T1000 (cell line): ENCODE measurements around the gene CHD1L.
"Not testable (repeated sequence)": the region's sequence is repeated elsewhere in the genome, so short reads cannot be mapped to it uniquely, and the experiment has no call there.

Source experiments
- DNase-seq: peaks from one replicate; lab custom pipeline; 2025; ENCODE audit warnings: mixed read lengths; lab: John Stamatoyannopoulos, UW

The CHD1L gene

DNA sequence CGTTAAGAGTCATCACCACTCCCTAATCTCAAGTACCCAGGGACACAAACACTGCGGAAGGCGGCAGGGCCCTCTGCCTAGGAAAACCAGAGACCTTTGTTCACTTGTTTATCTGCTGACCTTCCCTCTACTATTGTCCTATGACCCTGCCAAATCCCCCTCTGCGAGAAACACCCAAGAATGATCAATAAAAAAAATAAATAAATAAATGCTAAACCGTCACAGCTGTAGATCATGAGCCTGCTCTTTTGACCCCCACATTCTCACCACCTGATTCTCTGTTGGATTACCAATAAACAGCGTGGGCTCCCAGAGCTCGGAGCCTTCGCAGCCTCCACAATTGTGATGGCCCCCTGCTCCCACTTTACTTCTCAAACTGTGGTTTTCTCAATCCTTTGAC lies 8.6 kb upstream of the CHD1L start:
- not testable (repeated sequence) for DNase-seq

DNA sequence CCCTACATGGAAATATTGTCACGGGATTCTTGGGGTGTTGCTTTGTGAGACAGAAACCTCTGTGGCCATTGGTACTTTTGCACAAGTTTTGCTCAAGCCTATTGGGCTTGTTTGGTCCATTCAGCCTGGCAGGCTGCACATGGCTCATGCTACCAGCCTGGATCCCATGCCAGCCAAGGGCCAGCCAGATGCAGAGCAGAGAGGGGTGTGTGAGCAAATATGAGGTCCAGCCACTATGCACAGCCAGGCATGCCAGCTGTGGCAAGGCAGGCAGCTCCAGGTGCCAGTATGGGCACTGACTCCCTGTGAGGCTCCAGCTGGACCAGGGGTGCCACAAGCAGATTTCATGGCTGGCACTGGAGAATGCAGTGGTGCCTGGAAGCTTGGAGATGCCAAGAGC lies 6.7 kb upstream of the CHD1L start:
- no peak for DNase-seq

DNA sequence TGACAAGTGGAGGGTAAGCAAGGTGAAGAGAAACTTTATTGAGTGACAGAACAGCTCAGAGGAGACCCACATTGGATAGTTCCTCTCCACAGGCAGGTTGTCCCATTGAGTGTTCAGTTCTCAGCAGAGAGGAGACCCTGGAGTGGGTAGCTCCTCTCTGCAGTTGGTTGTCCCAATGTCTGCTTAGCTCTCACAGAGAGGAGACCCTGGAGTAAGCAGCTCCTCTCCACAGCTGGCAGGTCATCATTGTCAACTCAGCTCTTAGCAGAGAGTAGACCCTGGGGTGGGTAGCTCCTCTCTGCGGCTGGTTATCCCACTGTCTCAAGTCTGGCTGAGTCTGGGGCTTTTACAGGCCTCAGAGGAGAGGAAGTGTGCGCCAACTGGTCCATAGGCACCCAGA lies 6.0 kb upstream of the CHD1L start:
- no peak for DNase-seq

DNA sequence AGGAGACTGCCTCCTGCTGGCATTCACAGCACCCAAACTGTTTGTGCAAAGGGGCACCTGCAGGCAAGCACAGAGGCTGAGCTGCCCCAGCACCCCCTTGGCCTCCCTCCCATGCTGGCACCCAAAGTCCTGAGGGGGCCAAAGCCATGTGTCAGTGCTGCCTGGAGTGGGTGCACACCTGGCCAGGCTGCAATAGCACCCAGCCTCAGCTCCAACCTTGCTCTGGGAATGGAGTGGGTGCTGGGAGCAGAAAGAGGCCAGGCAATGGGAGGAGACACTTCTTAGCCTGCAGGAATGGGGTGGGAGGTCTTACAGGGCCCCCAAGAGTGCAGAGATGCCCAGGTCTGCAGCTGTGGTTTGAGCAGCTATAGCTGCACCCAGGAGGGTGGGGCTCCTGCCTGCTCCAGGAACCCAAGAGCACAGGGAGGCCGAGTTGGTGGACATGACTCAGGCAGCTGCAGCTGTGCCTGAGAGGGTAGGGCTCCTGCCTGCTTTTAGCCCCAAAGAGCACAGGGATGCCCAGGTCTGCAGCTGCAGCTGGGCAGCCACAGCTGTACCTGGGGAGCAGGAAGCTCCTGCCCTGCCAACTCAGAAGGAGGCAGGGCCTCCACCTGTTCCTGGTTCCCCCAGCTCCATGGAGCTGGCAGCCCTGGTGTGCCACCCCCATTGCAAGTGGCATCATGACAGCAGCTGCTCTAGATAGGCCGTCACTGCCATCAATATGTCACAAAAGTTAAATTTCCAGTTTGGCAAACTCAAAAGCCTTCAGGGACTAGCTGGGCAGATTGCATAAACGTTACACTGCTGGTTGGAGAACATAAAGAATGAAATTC lies 5.3 kb upstream of the CHD1L start:
- DNase-seq: no peak

DNA sequence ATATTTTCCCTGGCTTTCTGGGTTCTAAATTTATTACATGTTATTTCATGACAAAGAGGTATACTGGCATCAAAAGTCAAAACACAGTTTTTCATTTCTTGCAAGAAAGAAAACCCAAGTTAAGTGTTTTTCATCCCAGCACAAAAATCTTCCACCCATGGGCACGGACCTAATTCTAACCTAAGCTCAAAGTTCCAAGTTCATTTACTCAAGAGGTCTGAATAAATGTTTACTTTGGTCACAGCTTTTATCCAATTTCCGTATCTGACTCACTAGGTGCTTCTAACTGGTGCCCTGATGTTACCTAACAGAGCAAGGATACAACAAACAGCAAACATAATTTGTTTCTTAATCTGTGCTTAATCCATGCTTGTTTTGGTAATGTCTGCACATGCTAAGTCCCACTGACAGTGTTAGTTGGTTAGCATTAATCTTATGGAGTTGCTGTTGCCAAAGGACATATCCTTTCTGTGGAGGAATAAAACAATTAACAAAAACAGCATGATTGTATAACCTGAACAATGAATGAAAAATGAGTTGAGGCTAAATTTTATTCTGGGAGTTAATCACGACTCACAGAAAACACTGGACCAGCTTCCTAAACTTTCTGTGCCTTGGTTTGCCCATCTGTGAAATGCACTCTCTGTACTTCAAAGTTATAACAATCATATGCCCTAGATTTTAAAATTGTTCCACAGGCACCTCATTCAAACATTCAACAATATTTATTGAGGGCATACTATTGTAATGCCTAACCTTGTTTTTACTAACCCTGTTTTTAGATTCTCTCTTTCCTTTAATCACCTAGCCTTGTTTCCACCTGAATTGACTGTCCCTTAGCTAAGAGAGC lies 4.2 kb upstream of the CHD1L start:
- DNase-seq: no peak

DNA sequence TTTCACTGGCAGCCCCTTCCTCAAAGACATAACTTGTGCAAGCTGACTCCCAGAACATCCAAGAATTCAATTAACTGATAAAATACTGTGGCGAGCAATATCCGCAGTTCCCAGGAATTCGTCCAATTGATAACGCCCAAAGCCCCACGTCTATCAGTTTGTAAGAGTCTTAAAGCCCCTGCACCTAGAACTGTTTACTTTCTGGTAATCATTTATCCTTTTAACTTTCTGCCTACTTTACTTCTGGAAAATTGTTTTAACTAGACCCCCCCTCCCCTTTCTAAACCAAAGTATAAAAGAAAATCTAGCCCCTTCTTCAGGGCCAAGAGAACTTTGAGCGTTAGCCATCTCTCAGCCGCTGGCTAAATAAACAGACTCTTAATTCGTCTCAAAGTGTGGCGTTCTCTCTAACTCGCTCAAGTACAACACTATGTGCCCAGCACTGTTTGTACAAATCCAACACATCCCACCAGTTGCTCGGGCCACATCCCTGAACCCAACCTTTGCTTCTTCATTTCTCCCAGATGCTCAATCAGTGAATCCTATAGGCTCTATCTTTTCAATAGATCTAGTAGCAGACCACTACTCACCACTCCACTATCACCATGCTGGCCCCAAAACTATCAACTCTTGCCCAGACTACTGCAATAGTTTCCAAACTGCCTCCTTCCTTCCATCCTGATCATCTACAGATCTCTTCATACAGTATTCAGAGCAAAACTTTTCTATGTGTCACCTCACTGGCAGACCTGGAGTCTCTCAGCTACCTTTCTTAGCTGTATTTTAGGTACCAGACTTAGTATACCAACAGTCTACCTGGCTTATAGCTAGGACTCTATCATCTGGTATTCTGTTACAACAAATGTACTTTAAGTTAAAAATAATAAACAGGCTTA lies 3.3 kb upstream of the CHD1L start:
- DNase-seq: no peak

DNA sequence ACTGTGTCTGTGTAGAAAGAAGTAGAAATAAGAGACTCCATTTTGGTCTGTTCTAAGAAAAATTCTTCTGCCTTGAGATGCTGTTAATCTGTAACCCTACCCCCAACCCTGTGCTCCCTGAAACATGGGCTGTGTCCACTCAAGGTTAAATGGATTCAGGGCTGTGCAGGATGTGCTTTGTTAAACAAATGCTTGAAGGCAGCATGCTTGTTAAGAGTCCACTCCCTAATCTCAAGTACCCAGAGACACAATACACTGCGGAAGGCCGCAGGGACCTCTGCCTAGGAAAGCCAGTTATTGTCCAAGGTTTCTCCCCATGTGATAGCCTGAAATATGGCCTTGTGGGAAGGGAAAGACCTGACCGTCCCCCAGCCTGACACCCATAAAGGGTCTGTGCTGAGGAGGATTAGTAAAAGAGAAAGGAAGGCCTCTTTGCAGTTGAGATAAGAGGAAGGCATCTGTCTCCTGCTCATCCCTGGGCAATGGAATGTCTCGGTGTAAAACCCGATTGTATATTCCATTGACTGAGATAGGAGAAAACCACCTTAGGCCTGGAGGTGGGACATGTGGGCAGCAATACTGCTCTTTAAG lies 2.3 kb upstream of the CHD1L start:
- not testable (repeated sequence) for DNase-seq

DNA sequence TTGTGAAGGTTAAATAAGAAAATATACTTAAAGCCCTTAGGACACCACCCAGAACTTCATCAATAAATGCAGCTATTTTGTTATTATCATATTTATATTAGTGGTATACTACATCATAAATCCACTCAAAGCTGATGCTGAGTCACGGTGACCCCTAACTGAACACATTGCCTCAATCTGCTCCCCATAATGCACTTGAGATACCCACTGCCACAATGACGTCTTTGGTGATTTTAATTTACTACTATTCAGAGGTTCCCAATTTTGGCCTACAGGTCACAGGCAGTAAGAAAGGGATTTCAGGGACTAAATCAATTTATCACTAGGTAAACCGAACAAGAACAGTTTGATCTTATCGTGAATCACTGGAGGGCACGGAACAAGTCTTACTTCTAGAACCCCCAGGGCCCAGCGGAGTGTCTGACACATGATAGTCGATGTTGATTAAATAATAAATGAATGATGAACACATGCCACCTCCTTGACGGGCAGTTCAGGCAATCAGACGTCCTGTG lies 493 bp upstream of the CHD1L start:
- no peak for DNase-seq

DNA sequence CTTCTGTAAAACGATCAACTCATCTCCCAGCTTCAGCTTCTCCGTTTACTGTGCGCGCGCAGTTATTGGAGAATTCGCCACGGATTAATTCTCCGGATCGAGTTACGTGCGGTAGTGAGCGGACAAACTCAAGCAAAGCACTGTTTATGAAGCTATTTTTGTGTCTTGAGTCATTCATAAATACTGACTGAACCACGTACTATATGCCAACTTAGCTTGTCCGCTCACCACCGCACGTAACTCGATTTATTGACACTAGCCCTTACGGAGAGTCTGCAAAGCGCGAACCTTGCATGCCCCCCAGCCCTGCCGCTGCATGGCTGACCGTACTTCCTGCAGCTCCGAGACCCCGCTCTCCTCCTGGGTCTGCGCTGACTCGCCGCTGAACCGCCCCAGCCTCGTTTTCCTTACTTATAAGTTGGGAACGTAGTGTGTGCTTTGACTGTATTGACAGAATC lies 773 bp downstream of the CHD1L start:
- no peak for DNase-seq

DNA sequence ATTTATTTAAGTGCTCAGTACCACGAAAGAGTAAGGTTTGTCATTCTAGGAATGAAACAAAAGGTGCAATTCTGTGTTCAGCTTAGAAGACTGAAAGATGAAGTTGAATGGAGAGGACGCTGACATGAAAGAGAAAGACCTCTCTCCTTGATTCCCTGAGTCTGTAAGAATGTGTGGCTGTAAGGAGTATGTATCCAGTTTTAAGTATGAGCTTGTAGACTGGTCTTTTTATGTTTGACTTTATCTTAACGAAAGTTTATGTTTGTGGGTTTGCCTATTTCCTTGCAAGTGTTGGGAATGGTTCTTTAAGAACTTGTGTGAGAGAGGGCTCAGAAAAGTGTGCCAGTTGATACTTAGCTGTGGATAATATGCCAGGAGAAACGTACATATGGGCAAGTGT lies 1.4 kb downstream of the CHD1L start:
- DNase-seq: no peak

DNA sequence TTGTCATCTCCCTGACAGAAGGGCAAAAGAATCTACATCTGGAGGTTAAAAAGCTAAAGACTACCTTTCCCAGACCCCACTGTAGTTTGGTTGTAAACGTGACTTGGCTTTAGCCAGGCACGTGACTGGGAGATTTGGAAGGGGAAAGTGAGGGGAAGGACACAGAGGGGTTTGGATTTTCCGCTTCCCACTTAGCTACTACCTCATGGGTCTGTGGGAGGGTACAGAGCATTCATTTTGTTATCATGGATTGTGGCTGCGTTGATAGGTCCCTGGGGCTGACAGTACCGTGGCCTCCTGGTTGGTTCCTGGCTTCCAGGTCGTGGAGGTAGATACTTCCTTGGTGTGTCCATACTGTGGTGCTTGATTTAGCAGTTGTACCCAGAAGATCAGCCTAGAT lies 2.6 kb downstream of the CHD1L start:
- no peak for DNase-seq

DNA sequence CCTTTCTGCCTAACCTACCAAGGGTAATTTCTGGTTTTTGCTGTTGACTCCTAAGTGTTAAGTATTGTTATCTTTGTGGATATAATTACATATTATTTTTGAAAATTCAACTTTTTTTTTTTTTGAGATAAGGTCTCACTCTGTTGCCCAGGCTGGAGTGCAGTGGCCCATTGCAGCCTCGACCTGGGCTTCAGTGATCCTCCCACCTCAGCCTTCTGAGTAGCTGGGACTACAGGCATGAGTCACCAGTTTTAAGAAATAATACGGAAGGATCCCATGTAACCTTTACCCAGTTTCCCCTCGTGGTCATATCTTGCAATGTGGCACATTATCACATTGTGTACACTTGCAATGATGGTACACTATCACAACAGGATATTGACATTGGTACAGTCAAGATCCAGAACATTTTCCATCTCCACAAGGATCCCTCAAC lies 3.1 kb downstream of the CHD1L start:
- no peak for DNase-seq

DNA sequence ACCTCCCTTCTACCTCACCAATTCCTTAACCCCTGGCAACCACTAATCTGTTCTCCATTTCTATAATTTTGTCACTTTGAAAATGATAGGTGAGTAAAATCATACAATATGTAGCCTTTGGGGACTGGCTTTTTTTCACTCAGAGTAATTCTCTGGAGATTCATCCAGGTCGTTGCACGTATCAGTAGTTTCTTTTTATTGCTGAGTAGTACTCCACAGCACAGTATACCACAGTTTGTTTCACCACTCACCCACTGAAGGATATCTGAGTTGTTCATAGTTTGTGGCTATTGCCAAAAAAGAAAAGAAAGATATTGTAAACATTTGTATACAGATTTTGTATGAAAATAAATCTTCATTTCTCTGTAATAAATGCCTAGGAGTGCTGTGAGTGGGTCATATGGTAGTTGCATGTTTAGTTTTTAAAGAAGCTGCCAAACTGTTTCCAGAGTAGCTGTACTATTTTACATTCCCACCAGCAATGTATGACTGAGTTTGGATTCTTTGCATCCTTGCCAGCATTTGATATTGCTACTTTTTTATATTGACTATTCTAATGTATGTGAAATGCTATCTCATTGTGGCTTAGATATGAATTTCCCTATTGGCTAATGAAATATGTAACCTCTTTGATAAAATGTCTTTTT lies 3.7 kb downstream of the CHD1L start:
- DNase-seq: no peak

DNA sequence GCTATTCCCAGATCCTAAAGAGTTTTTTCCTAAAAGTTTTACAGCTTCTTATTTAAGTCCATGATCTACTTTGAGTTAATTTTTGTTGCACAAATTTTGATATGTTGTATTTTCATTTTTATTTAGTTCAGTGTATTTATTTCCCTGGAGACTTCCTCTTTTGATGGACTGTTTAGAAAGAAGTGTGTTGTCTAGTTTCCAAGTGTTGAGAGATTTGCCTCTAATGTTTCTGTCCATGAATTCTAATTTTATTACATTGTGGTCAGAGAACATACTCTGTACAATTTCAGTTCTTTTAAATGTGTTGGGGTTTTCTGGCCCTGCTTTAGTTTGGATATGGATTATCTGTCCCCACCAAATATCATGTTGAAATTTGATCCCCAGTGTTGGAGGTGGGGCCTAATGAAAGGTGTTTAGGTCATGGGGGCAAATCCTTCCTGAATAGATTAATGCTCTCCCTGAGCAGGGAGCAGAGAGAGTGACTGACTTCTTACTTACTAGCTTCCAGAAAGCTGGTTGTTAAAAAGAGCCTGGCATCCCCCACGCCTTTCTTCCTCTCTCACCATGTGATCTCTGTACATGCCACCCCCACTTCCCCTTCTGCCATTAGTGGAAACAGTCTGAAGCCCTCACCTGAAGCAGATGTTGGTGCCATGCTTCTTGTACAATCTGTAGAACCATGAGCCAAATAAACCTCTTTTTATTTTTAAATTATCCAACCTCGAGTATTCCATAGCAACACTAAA lies 4.6 kb downstream of the CHD1L start:
- no peak for DNase-seq

DNA sequence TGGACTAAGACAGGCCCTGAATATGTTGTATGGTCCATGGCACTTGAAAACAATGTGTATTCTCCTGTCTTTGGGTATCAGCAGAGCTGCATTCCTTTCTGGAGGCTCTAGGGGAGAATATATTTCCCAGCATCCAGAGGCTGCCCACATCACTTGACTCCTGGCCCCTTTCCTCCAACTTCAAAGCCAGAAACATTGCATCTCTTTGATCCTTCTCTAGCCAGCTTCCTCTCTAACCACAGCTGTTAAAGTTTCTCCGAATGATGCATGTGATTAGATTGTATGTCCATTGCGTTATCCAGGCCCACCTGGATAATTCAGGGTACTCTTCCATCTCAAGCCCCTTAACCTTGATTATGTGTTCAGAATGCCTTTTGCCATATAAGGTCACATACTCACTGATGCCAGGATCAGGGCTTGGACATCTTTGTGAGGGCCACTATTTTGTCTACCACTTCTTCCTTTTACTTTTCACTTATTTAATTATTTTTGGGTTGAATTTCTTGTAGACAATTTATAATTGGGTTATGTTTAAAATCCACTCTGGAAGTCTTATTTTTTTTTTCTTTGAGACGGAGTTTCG lies 5.3 kb downstream of the CHD1L start:
- DNase-seq: no peak

DNA sequence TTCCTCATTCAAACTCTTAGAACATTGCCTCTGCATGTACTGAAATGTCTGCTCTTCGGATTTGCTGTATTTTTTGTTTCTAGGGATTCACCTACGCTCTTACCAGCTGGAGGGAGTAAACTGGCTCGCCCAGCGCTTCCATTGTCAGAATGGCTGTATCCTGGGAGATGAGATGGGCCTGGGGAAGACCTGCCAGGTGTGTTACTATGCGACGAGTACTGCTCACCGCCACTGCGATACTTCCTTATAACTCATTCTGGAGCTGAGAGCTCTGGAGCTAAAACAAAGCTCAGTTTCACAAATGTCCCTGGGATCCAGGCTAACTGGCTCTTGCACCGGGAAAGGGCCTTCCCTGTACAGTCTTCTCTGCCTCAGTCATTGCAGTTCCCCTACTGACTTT lies 10.1 kb downstream of the CHD1L start:
- no peak for DNase-seq

DNA sequence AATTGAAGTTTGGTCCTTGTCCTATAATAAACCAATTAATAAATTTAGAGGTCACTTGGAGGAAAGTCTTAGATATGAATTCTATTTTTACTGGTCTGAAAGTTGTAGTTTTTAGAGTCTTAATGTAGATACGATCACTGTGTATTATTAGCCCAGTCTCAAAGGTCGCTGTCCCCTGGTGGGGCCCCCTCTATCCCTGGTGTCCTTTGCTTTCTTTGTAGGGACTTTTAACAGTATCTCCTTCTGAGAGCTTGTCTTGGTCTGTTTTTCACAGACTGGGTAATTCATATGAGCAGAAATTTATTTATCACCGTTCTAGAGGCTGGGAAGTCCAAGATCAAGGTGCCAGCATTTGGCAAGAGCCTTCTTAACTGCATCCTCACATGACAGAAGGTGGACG lies 18.5 kb downstream of the CHD1L start:
- no peak for DNase-seq

DNA sequence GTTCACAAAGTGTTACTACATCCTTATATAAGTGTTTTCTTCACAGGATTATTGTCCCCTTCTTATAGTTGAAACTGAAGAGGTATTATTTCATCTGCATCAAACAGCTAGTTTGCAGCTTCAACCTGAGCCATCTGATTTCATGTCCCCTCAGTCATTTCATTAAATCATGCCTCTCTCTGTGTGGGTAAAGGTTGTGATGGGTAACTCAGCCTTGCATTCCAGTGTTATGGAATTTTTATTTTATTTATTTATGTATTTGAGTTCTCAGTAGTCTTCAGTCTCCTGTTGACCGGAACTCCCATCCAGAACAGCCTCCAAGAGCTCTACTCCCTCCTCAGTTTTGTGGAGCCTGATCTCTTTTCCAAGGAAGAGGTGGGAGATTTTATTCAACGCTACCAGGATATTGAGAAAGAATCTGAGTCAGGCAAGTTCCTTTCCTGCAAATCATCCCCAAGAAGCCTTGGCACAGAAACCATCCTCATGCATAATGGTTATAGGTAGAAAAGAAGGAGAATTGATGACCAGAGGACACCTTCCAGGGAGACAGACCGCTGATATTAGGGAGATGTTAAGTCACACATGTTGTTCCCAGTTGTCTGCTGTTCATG lies 21.8 kb downstream of the CHD1L start:
- no peak for DNase-seq

DNA sequence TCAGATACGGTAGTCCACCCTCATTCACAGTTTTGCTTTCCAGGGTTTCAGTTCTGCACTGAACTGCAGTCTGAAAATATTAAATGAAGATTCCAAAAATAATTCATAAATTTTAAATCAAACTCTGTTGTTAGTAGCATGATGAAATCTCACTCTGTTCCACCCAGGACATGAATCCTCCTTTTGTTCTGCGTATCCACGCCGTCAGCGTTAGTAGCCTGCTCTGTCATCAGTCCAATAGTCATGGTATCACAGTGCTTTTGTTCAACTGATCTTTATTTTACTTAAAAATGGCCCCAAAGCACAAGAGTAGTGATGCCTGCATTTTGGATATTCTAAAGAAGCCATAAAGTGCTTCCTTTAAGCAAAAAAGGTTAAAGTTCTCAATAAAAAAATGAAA lies 23.9 kb downstream of the CHD1L start:
- no peak for DNase-seq
